Stimulated activated naive CD8-positive, alpha-beta T cell treated with anti-CD3 and anti-CD28 coated beads, Interleukin-15, Interleukin-2, amounts not matched to agents 100 ng/mL and 50 ng/mL, for 24 hours (primary cell): Measurements from ENCODE around the gene SETD7.

Experiments
- H3K27ac Mint-ChIP-seq: one replicate; pipeline ENCODE4 v1.8.0; 2021; ENCODE audit warnings: mild to moderate bottlenecking, mixed read lengths
- H3K27me3 Mint-ChIP-seq: one replicate; pipeline ENCODE4 v1.8.0; 2021; ENCODE audit warnings: mixed read lengths
- H3K36me3 Mint-ChIP-seq: one replicate; pipeline ENCODE4 v1.8.0; 2021; ENCODE audit warnings: low read depth, mixed read lengths
- H3K4me1 Mint-ChIP-seq: one replicate; pipeline ENCODE4 v1.8.0; 2021; ENCODE audit warnings: low read depth, mixed read lengths
- H3K4me3 Mint-ChIP-seq: one replicate; pipeline ENCODE4 v1.8.0; 2021; ENCODE audit warnings: mild to moderate bottlenecking, mixed read lengths
- H3K9me3 Mint-ChIP-seq: one replicate; pipeline ENCODE4 v1.8.0; 2021; ENCODE audit warnings: mixed read lengths

Gene SETD7

GRCh38 chr4:139559687-139560086, 3.7 kb upstream of the SETD7 start:
- Mint-ChIP-seq H3K36me3 (no peaks in the 10 kb centered on the region), H3K4me3 (no peak overlapping the region), H3K27ac (no peak overlapping the region), H3K4me1 (peaks cover 30% of the 10 kb centered on the region), H3K9me3 (no peaks in the 10 kb centered on the region), H3K27me3 (peaks cover 10% of the 10 kb centered on the region)

GRCh38 chr4:139559089-139559479, 3.1 kb upstream of the SETD7 start:
- Mint-ChIP-seq H3K36me3 (no peaks in the 10 kb centered on the region), H3K4me1 (peaks cover 35% of the 10 kb centered on the region), H3K27me3 (peaks cover 10% of the 10 kb centered on the region), H3K4me3 (no peak overlapping the region), H3K9me3 (no peaks in the 10 kb centered on the region), H3K27ac (no peak overlapping the region)

GRCh38 chr4:139558235-139559088, 2.4 kb upstream of the SETD7 start:
- H3K36me3 Mint-ChIP-seq, result no peaks in the 10 kb centered on the region
- H3K4me1 Mint-ChIP-seq, result peaks cover 42% of the 10 kb centered on the region
- peaks cover 10% of the 10 kb centered on the region for H3K27me3 Mint-ChIP-seq
- no peak overlapping the region for H3K4me3 Mint-ChIP-seq
- H3K9me3 Mint-ChIP-seq, result no peaks in the 10 kb centered on the region
- peak overlapping the region; percentile 26 for H3K27ac Mint-ChIP-seq

- peak overlapping the region; percentile 51 for H3K27ac Mint-ChIP-seq
- peaks cover 10% of the 10 kb centered on the region for H3K27me3 Mint-ChIP-seq
- H3K4me1 Mint-ChIP-seq, result peaks cover 43% of the 10 kb centered on the region
- no peaks in the 10 kb centered on the region for H3K36me3 Mint-ChIP-seq
- peak overlapping the region; percentile 93 for H3K4me3 Mint-ChIP-seq
- no peaks in the 10 kb centered on the region for H3K9me3 Mint-ChIP-seq
These were observed 1.6 kb upstream of the SETD7 start for GRCh38 chr4:139557556-139558110.

GRCh38 chr4:139556724-139557555, 921 bp upstream of the SETD7 start:
- H3K4me1 Mint-ChIP-seq, result peaks cover 46% of the 10 kb centered on the region
- H3K9me3 Mint-ChIP-seq, result no peaks in the 10 kb centered on the region
- H3K36me3 Mint-ChIP-seq, result no peaks in the 10 kb centered on the region
- H3K27ac Mint-ChIP-seq, result peak overlapping the region; percentile 89
- peak overlapping the region; percentile 93 for H3K4me3 Mint-ChIP-seq
- H3K27me3 Mint-ChIP-seq, result peaks cover 14% of the 10 kb centered on the region

GRCh38 chr4:139555705-139556070, 331 bp downstream of the SETD7 start:
- no peaks in the 10 kb centered on the region for H3K36me3 Mint-ChIP-seq
- H3K9me3 Mint-ChIP-seq, result no peaks in the 10 kb centered on the region
- H3K27me3 Mint-ChIP-seq, result peaks cover 14% of the 10 kb centered on the region
- peak overlapping the region; percentile 89 for H3K27ac Mint-ChIP-seq
- H3K4me1 Mint-ChIP-seq, result peaks cover 43% of the 10 kb centered on the region
- H3K4me3 Mint-ChIP-seq, result peak overlapping the region; percentile 93

GRCh38 chr4:139554893-139555704, 920 bp downstream of the SETD7 start:
- Mint-ChIP-seq H3K4me3 (peak overlapping the region; percentile 91), H3K36me3 (no peaks in the 10 kb centered on the region), H3K27ac (peak overlapping the region; percentile 94), H3K27me3 (peaks cover 14% of the 10 kb centered on the region), H3K4me1 (peaks cover 37% of the 10 kb centered on the region), H3K9me3 (no peaks in the 10 kb centered on the region)

GRCh38 chr4:139554642-139554892, 1.5 kb downstream of the SETD7 start:
- Mint-ChIP-seq H3K27ac (peak overlapping the region; percentile 94), H3K36me3 (no peaks in the 10 kb centered on the region), H3K9me3 (no peaks in the 10 kb centered on the region), H3K4me3 (peak overlapping the region; percentile 91), H3K4me1 (peaks cover 36% of the 10 kb centered on the region), H3K27me3 (peaks cover 14% of the 10 kb centered on the region)

- peaks cover 36% of the 10 kb centered on the region for H3K4me1 Mint-ChIP-seq
- no peak overlapping the region for H3K27ac Mint-ChIP-seq
- peak overlapping the region; percentile 91 for H3K4me3 Mint-ChIP-seq
- H3K9me3 Mint-ChIP-seq, result no peaks in the 10 kb centered on the region
- no peaks in the 10 kb centered on the region for H3K36me3 Mint-ChIP-seq
- H3K27me3 Mint-ChIP-seq, result peaks cover 14% of the 10 kb centered on the region
These were observed 2.0 kb downstream of the SETD7 start for GRCh38 chr4:139553751-139554641.

- peak overlapping the region; percentile 9 for H3K4me3 Mint-ChIP-seq
- H3K4me1 Mint-ChIP-seq, result peaks cover 32% of the 10 kb centered on the region
These were observed 3.3 kb downstream of the SETD7 start for GRCh38 chr4:139552517-139553307.

GRCh38 chr4:139550724-139551429, 5.1 kb downstream of the SETD7 start:
- no peak overlapping the region for H3K4me3 Mint-ChIP-seq
- peaks cover 23% of the 10 kb centered on the region for H3K4me1 Mint-ChIP-seq
- H3K36me3 Mint-ChIP-seq, result no peaks in the 10 kb centered on the region
- no peaks in the 10 kb centered on the region for H3K9me3 Mint-ChIP-seq
- peaks cover 4% of the 10 kb centered on the region for H3K27me3 Mint-ChIP-seq
- no peak overlapping the region for H3K27ac Mint-ChIP-seq

More at GRCh38 chr4:139552517-139553307, 3.3 kb downstream of the SETD7 start:
- peaks cover 11% of the 10 kb centered on the region for H3K27me3 Mint-ChIP-seq
- no peaks in the 10 kb centered on the region for H3K9me3 Mint-ChIP-seq
- H3K27ac Mint-ChIP-seq, result peak overlapping the region; percentile 19
- H3K36me3 Mint-ChIP-seq, result no peaks in the 10 kb centered on the region

- H3K27me3 Mint-ChIP-seq, result peaks cover 4% of the 10 kb centered on the region
- no peak overlapping the region for H3K4me3 Mint-ChIP-seq
- peaks cover 11% of the 10 kb centered on the region for H3K36me3 Mint-ChIP-seq
- H3K9me3 Mint-ChIP-seq, result no peaks in the 10 kb centered on the region
- H3K4me1 Mint-ChIP-seq, result peaks cover 4% of the 10 kb centered on the region
- H3K27ac Mint-ChIP-seq, result no peak overlapping the region
These were observed 8.0 kb downstream of the SETD7 start for GRCh38 chr4:139547979-139548378.

- no peaks in the 10 kb centered on the region for H3K27me3 Mint-ChIP-seq
- H3K27ac Mint-ChIP-seq, result no peak overlapping the region
- no peak overlapping the region for H3K4me3 Mint-ChIP-seq
- H3K9me3 Mint-ChIP-seq, result no peaks in the 10 kb centered on the region
- H3K36me3 Mint-ChIP-seq, result peaks cover 34% of the 10 kb centered on the region
- H3K4me1 Mint-ChIP-seq, result no peaks in the 10 kb centered on the region
These were observed 15.4 kb downstream of the SETD7 start for GRCh38 chr4:139540632-139541031.
